Stomach (tissue), 9 donors: ENCODE measurements around the gene ITPR1. TPM values are rescaled to one million over a fixed set of nuclear protein-coding genes. Genes with fewer than 3 reads are reported as not detected.
A peak's percentile ranks its signal among the peaks of the same experiment; 100 is the strongest.

Experiments used
- DNase-seq, 2 donors: peaks; one replicate each; pipeline versions ENCODE4 v3.0.0 to v3.0.0-alpha.2; 2013 to 2019
- H3K27ac ChIP-seq, 5 donors: fragments of 200-600 bp in 4 of 5; sonication (generic) in 4 of 5; one replicate each; pipeline ENCODE4 v1.5.1; 2013 to 2019; ENCODE audit warnings: mild to moderate bottlenecking in 1 of 5, moderate library complexity in 1 of 5
- H3K27me3 ChIP-seq, 3 donors: fragments of 200-600 bp; sonication (generic); one replicate each; pipeline ENCODE4 v1.5.1; 2017 to 2019; ENCODE audit warnings: mixed run types in 1 of 3
- H3K36me3 ChIP-seq, 4 donors: fragments of 200-600 bp; sonication (generic); 1 replicate in 3 of 4; 2 replicates in 1 of 4; pipeline ENCODE4 v1.5.1; 2016 to 2019
- H3K4me1 ChIP-seq, 4 donors: fragments of 200-600 bp; sonication (generic); one replicate each; pipeline ENCODE4 v1.5.1; 2016 to 2019
- H3K4me3 ChIP-seq, 4 donors: fragments of 200-600 bp; sonication (generic) in 3 of 4; one replicate each; pipeline ENCODE4 v1.5.1; 2016 to 2019; ENCODE audit warnings: mild to moderate bottlenecking in 1 of 4
- H3K9me3 ChIP-seq, 4 donors: fragments of 200-600 bp; sonication (generic); one replicate each; pipeline ENCODE4 v1.5.1; 2016 to 2019
- EP300 ChIP-seq: sonication (generic); formaldehyde crosslinking; IDR thresholded peaks from one replicate; pipeline ENCODE4 v1.6.1; 2017; ENCODE audit warnings: antibody characterized with exemption
- POLR2A ChIP-seq, 4 donors: fragments of 450-650 bp; IDR thresholded peaks; one replicate each; pipeline ENCODE4 v1.6.1; 2016; ENCODE audit warnings: antibody characterized with exemption in 4 of 4, control low read depth in 2 of 4, mild to moderate bottlenecking in 1 of 4, moderate library complexity in 1 of 4
- POLR2AphosphoS5 ChIP-seq, 3 donors: sonication (generic); formaldehyde crosslinking; IDR thresholded peaks; one replicate each; pipeline ENCODE4 v1.6.1; 2016; ENCODE audit warnings: antibody characterized with exemption in 3 of 3
- whole genome bisulfite sequencing, 5 donors: extraction: QIAGEN DNeasy Blood & Tissue Kit in 3 of 5; methylation state at CpG; one replicate each; pipeline versions ENCODE4 v1.1.5 to v1.1.7; 2013 to 2018; 5-methylcytosine and 5-hydroxymethylcytosine counted together
- intact Hi-C: fragments of 100-400 bp; cut with DNase I; formaldehyde crosslinking; loops from one replicate; pipeline ENCODE4 v1.15.1; 2023; ENCODE audit warnings: low total_unique reads
- polyA plus RNA-seq, 3 donors: library from polyadenylated mRNA; stranded (reverse); fragments of 200-250 nt; gene quantifications; one replicate each; pipeline ENCODE4 v1.2.3, GENCODE V29; 2013
- total RNA-seq, 5 donors: library from RNA; depleted of rRNA; stranded (reverse); fragments of >200 nt; gene quantifications; one replicate each; pipeline versions ENCODE4 v1.1.0 to v1.2.3, GENCODE V29; 2014 to 2016
- TF ChIP-seq, protein P1 (sequence below), 7 experiments: fragments of 450-650 bp in 4 of 7; fragments of 200-600 bp in 3 of 7; sonication (generic) in 3 of 7; IDR thresholded peaks; one replicate each; pipeline ENCODE4 v1.5.1; 2016 to 2019; ENCODE audit warnings: antibody characterized with exemption in 7 of 7, control low read depth in 2 of 7, mild to moderate bottlenecking in 1 of 7
- donor health status: healthy with polysubstance abuse.
- donor health status: Bipolar disorder and iron deficiency.
- donor health status: healthy.

ITPR1 gene
- total and polyA plus RNA-seq, 8 donors, result 6.6 to 192 (median 32.9) TPM

DNA sequence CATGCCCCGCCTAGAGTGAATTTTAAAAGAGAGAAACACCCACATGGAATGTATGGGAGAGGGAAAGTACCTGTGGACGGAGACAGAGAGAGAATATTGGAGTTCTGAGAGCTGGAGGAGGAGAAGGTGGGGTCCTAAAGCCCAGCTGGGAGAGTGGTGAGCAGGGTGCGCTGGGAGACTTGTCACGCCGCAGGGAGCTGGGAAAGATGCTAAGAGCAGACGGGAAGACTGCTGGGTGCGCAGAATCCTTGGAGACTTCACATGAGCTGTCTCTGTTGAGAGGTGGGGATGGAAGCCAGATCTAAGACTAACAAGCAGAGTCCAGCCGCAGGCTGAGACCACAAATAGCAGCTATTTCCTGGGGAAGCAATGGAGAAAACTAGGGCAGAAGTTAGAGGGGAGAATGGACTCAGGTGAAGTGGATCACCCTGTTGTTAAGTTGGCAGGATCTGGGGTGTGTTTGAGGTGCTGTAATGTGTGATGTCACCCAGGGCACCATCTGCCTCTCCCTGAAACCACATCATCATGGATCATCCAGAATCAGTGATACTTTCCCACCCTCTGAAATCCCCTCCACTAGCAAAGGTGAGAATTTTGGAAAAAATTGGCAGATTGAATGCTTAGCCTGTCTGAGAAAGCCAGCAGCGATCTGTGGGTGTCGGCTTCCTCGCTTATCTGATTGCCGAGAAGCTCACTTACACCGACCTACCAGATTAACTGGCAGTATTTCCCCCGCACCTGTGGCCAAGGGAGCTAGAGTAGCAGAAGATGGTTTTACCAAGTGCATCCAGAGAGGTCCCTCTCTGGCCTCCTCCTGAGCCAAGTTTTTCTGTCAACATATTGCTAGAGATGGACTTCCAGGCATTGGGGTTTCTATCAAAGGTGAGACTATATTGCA, 311.3 kb downstream of the ITPR1 start:
- 89 to 94% (median 91%) methylated on average over 14 of the region's 14 CpGs for WGBS, 5 donors
- Histone ChIP-seq H3K27ac (no peak overlapping the region), H3K27me3 (no peaks in the 10 kb centered on the region), H3K9me3 (no peaks in the 10 kb centered on the region), H3K4me1 (peaks cover 0 to 8% (median 0%) of the 10 kb centered on the region in 4 donors), H3K36me3 (peaks cover 7 to 84% (median 69%) of the 10 kb centered on the region in 4 donors), H3K4me3 (no peak overlapping the region)
- TF ChIP-seq POLR2AphosphoS5 (IDR thresholded peaks at IDR 0.05) (no peak), EP300 (no peak), POLR2A (IDR thresholded peaks at IDR 0.05) (no peak)
- TF ChIP-seq, protein P1, sequence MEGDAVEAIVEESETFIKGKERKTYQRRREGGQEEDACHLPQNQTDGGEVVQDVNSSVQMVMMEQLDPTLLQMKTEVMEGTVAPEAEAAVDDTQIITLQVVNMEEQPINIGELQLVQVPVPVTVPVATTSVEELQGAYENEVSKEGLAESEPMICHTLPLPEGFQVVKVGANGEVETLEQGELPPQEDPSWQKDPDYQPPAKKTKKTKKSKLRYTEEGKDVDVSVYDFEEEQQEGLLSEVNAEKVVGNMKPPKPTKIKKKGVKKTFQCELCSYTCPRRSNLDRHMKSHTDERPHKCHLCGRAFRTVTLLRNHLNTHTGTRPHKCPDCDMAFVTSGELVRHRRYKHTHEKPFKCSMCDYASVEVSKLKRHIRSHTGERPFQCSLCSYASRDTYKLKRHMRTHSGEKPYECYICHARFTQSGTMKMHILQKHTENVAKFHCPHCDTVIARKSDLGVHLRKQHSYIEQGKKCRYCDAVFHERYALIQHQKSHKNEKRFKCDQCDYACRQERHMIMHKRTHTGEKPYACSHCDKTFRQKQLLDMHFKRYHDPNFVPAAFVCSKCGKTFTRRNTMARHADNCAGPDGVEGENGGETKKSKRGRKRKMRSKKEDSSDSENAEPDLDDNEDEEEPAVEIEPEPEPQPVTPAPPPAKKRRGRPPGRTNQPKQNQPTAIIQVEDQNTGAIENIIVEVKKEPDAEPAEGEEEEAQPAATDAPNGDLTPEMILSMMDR (IDR thresholded peaks at IDR 0.05), result no peak
- no peak for DNase-seq
- intact Hi-C loops, result no loop called here

DNA sequence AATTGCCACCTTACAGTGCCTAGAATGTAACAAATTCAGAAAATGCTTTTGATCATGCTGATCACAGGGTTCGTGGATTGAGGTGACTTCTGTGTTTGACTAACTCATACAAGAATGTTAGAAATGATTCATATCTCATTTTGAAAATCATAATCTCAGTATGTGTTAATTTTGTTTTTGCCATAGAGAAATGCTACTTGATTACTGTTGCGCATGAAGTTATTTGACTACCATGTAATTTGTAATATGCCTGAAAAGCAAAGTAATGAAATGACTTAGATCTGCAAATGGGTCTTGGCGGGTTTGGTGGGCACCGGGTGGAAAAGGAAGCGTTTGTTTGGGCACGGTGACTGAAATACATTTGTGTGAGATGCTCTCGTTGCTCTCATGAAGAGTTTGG, 312.5 kb downstream of the ITPR1 start:
- intact Hi-C loops, result no loop called here
- Histone ChIP-seq H3K4me1 (peaks cover 0 to 8% (median 0%) of the 10 kb centered on the region in 4 donors), H3K27ac (no peak overlapping the region), H3K4me3 (no peak overlapping the region), H3K9me3 (no peaks in the 10 kb centered on the region), H3K27me3 (no peaks in the 10 kb centered on the region), H3K36me3 (peaks cover 7 to 77% (median 63%) of the 10 kb centered on the region in 4 donors)
- TF ChIP-seq EP300 (no peak), POLR2AphosphoS5 (IDR thresholded peaks at IDR 0.05) (no peak), POLR2A (IDR thresholded peaks at IDR 0.05) (no peak)
- TF ChIP-seq, protein P1 (IDR thresholded peaks at IDR 0.05), result no peak
- 78 to 89% (median 82%) methylated on average over 7 of the region's 7 CpGs for WGBS, 5 donors
- DNase-seq, result no peak

DNA sequence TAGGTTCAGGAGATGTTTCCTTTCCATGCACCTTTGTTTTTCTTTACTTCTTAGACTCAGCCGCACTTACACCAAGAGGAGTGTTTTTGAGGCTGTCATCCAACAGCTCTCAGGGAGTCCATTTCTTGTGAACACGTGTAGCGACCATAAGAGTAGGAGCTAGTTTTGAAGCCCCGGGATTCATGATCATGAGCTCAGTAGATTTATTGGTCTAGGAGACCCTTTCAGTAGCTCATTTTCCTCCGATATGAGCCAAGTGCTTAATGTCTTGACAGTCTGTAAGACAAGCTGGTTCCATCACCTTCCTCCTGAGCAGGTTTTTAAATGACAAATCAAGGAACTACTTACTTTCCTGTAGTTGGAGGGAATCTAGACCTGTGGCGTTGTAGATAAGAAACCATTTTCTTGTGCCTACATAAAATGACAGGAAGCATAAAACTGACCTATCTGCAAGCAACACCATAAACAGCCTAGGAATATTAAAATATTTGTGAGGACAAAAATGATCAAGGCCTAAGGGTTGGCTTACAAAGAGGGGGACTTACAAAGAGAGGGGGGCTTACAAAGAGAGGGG, 313.5 kb downstream of the ITPR1 start:
- peaks cover 7 to 68% (median 56%) of the 10 kb centered on the region in 4 donors for H3K36me3 ChIP-seq
- no peaks in the 10 kb centered on the region for H3K27me3 ChIP-seq
- no peak overlapping the region for H3K4me3 ChIP-seq
- H3K4me1 ChIP-seq, result peaks cover 0 to 11% (median 0%) of the 10 kb centered on the region in 4 donors
- DNase-seq, result no peak
- H3K27ac ChIP-seq, result no peak overlapping the region
- intact Hi-C loops, result no loop called here
- H3K9me3 ChIP-seq, result no peaks in the 10 kb centered on the region
- TF ChIP-seq POLR2AphosphoS5 (IDR thresholded peaks at IDR 0.05) (no peak), EP300 (no peak), POLR2A (IDR thresholded peaks at IDR 0.05) (no peak)
- TF ChIP-seq, protein P1 (IDR thresholded peaks at IDR 0.05), result no peak
- 94 to 97% (median 95%) methylated on average over 6 of the region's 6 CpGs for WGBS, 5 donors

DNA sequence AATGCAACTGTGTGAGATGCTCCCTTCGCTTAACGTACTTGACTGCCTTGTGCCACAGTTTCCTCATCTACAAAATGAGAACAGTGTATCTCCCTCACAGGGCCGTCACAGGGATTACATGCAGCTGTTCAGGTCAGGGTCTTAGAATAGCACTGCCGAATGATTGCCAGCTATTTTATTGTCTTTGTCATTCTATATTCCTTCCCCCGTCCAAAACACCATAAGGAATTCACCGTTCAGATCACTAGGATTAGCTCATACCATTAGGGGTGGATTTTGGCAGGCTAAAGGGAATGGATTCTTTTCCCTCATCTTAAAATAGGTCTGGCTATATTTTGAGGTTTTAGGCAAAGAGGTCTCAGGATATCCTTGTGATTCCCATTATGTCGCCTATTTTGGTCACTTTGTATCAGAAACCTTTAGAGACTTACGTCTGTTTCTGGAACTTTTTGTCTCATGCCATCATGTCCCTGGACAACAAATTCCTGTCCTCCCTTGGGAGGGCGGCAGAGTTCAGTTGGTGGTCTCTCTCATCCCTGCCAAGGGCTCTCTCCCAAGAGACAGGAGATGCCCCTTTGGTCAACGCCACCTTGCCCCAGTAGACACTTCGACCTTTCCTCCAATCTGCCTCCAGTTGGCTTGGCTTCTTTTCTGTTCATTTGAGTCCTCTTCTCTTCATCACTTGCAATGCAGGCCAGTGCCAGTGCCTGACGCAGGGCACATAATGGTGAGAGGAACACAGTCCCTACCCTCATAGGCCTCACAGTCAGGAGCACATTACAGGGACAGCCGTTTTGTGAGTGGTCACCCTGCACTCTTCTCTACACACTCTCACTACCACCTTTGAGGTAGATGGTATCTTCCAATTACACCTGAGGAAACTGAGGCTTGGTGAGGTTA, 314.5 kb downstream of the ITPR1 start:
- DNase-seq, result no peak
- Histone ChIP-seq H3K36me3 (peaks cover 3 to 58% (median 48%) of the 10 kb centered on the region in 4 donors), H3K4me1 (peaks cover 0 to 21% (median 0%) of the 10 kb centered on the region in 4 donors), H3K9me3 (no peaks in the 10 kb centered on the region), H3K27ac (peak overlapping the region in 1 of 5 donors; percentile 50), H3K27me3 (no peaks in the 10 kb centered on the region), H3K4me3 (no peak overlapping the region)
- intact Hi-C loops, result no loop called here
- TF ChIP-seq EP300 (no peak), POLR2A (IDR thresholded peaks at IDR 0.05) (no peak), POLR2AphosphoS5 (IDR thresholded peaks at IDR 0.05) (no peak)
- TF ChIP-seq, protein P1 (IDR thresholded peaks at IDR 0.05), result no peak
- 79 to 93% (median 84%) methylated on average over 13 of the region's 13 CpGs for WGBS, 5 donors
